Heart left ventricle (tissue), 16 donors: ENCODE measurements around the gene MS4A10. TPM values are rescaled to one million over a fixed set of nuclear protein-coding genes. Genes with fewer than 3 reads are reported as not detected.
A peak's percentile ranks its signal among the peaks of the same experiment; 100 is the strongest.

Experiments used
- ATAC-seq, 4 donors: fragments of 200-7000 bp; cut with Tn5 transposase; one replicate each; pipeline ENCODE4 v1.9.1; 2020 to 2022; ENCODE audit warnings: moderate library complexity in 4 of 4, mild to moderate bottlenecking in 3 of 4, moderate number of reproducible peaks in 1 of 4
- DNase-seq, 5 donors: peaks; one replicate each; pipeline ENCODE4 v3.0.0-alpha.2; 2020
- H3K27ac ChIP-seq, 12 donors: fragments of 200-600 bp; sonication (generic) in 4 of 12; one replicate each; pipeline versions ENCODE4 v1.5.0 to v1.8.0; 2016 to 2022; ENCODE audit warnings: mild to moderate bottlenecking in 2 of 12
- H3K27me3 ChIP-seq, 9 donors: fragments of 200-600 bp; sonication (generic) in 2 of 9; one replicate each; pipeline versions ENCODE4 v1.5.1 to v1.8.0; 2016 to 2022; ENCODE audit warnings: mild to moderate bottlenecking in 3 of 9
- H3K36me3 ChIP-seq, 9 donors: fragments of 200-600 bp; sonication (generic) in 2 of 9; one replicate each; pipeline versions ENCODE4 v1.5.0 to v1.8.0; 2018 to 2022; ENCODE audit warnings: mild to moderate bottlenecking in 2 of 9
- H3K4me1 ChIP-seq, 12 donors: fragments of 200-600 bp; sonication (generic) in 4 of 12; one replicate each; pipeline versions ENCODE4 v1.5.0 to v1.8.0; 2016 to 2022; ENCODE audit warnings: mild to moderate bottlenecking in 3 of 12
- H3K4me3 ChIP-seq, 12 donors: fragments of 200-600 bp; sonication (generic) in 4 of 12; one replicate each; pipeline versions ENCODE4 v1.5.0 to v1.8.0; 2017 to 2022; ENCODE audit warnings: mild to moderate bottlenecking in 9 of 12, moderate library complexity in 4 of 12
- H3K9me3 ChIP-seq, 12 donors: fragments of 200-600 bp; sonication (generic) in 4 of 12; one replicate each; pipeline versions ENCODE4 v1.5.0 to v1.8.0; 2016 to 2022; ENCODE audit warnings: mild to moderate bottlenecking in 1 of 12
- CTCF ChIP-seq, 12 donors: fragments of 200-600 bp; sonication (generic) in 4 of 12; IDR thresholded peaks; one replicate each; pipeline versions ENCODE4 v1.5.0 to v1.8.0; 2018 to 2022; ENCODE audit warnings: antibody characterized with exemption in 12 of 12, mild to moderate bottlenecking in 5 of 12
- POLR2A ChIP-seq, 2 donors: fragments of 450-650 bp; IDR thresholded peaks; one replicate each; pipeline ENCODE4 v1.6.1; 2017; ENCODE audit warnings: antibody characterized with exemption in 2 of 2, mild to moderate bottlenecking in 2 of 2, moderate library complexity in 2 of 2
- WGBS, 4 donors: extraction: QIAGEN DNeasy Blood & Tissue Kit in 2 of 4; methylation state at CpG; one replicate each; pipeline versions ENCODE4 v1.1.5 to v1.1.7; 2013 to 2018; 5-methylcytosine and 5-hydroxymethylcytosine counted together
- intact Hi-C, 10 donors: fragments of 100-400 bp; cut with DNase I; formaldehyde crosslinking; loops; one replicate each; pipeline versions ENCODE4 v1.11.1 to v1.14.2; 2022
- polyA plus RNA-seq, 2 donors: library from polyadenylated mRNA; stranded (reverse); fragments of 200-250 nt; gene quantifications; one replicate each; pipeline ENCODE4 v1.2.3, GENCODE V29; 2013
- total RNA-seq, 9 donors: library from RNA; depleted of rRNA in 2 of 9; stranded (reverse); fragments of >200 nt in 2 of 9; fragmentation: NEBNext Ultra II Directional in 3 of 9; extraction: Animal tissue kit (Norgen Biotek cat#: 25700) in 3 of 9; gene quantifications; one replicate each; pipeline versions ENCODE4 v1.1.0 to v1.2.4, GENCODE V29; 2016 to 2023
- donor health status: ischemic (EF 13 %, LVEDD 7.1; RV severe dilation, severe dysfunction).
- donor health status: healthy with polysubstance abuse.
- donor health status: DM: no; HTN: yes; CAD: no.
- donor health status: DM: no; HTN: no; CAD: no.
- donor health status: ischemic (EF 25% LVEDD 6.9; RV normal size, moderate dysfunction).
- donor health status: ischemic (EF 25% LVEDD 5.7; RV mildly dilated, moderate dysfunction).
- donor health status: healthy.
- donor health status: DM: yes; HTN: yes; CAD: no.
- donor health status: ischemic (EF 35%, LVEDD 5.7; RV mildly dilated, moderate dysfunction).
- donor health status: nonischemic (EF 11% LVEDD 7.7; RV severe dilation, severe dysfunction).
- donor health status: DM: yes; HTN: yes; CAD: no.
- donor health status: PGD.
- donor health status: ischemic (EF 29% LVEDD 5.4; RV normal size, mild dysfunction).
- donor health status: nonischemic (EF 23%, LVEDD 6.1; RV moderate dilation, normal function).

MS4A10 gene
- total and polyA plus RNA-seq, 11 donors, result not detected

GRCh38 chr11:60834742-60835533 lies 49.8 kb downstream of the MS4A10 start:
- Histone ChIP-seq H3K27me3 (no peaks in the 10 kb centered on the region), H3K36me3 (no peaks in the 10 kb centered on the region), H3K4me1 (peaks cover 0 to 20% (median 2%) of the 10 kb centered on the region in 12 donors), H3K27ac (peak overlapping the region in 1 of 12 donors; percentile 67), H3K4me3 (no peak overlapping the region), H3K9me3 (no peaks in the 10 kb centered on the region)
- TF ChIP-seq POLR2A (IDR thresholded peaks at IDR 0.05) (no peak), CTCF (IDR thresholded peaks at IDR 0.05) (no peak)
- WGBS, 4 donors, result 58 to 68% (median 61%) methylated on average over 7 of the region's 7 CpGs
- ATAC-seq (no peak), DNase-seq (no peak)
- intact Hi-C loops, result loop anchor here (2.0 to 10.0 kb wide), 11 partner anchors 42 to 352 kb away; partner anchors contain the start of genes SLC15A3 (in 1 of the 10) and VPS37C (in 1 of the 10)

- ATAC-seq (peak in 2 of 4 donors; percentile 14 to 44), DNase-seq (no peak)
- no peaks in the 10 kb centered on the region for H3K9me3 ChIP-seq
- peak overlapping the region in 1 of 12 donors; percentile 67 for H3K27ac ChIP-seq
- TF ChIP-seq CTCF (IDR thresholded peaks at IDR 0.05), result no peak
- no peak for TF ChIP-seq POLR2A (IDR thresholded peaks at IDR 0.05)
- H3K4me3 ChIP-seq, result no peak overlapping the region
- no peaks in the 10 kb centered on the region for H3K36me3 ChIP-seq
- 70 to 78% (median 72%) methylated on average over 3 of the region's 3 CpGs for WGBS, 4 donors
- H3K4me1 ChIP-seq, result peaks cover 0 to 20% (median 5%) of the 10 kb centered on the region in 12 donors
- intact Hi-C loops, result loop anchor here in 7 of 10 donors (2.0 to 10.0 kb wide), 6 partner anchors 42 to 349 kb away; partner anchors contain the start of gene VPS37C (in 1 of the 7)
- H3K27me3 ChIP-seq, result no peaks in the 10 kb centered on the region
Measured at GRCh38 chr11:60835534-60835846, 50.4 kb downstream of the MS4A10 start.

GRCh38 chr11:60836866-60837515 lies 51.9 kb downstream of the MS4A10 start:
- DNase-seq (no peak), ATAC-seq (no peak)
- H3K27me3 ChIP-seq, result no peaks in the 10 kb centered on the region
- WGBS, 4 donors, result 57 to 69% (median 67%) methylated on average over 8 to 9 of the region's 9 CpGs
- H3K9me3 ChIP-seq, result no peaks in the 10 kb centered on the region
- no peak overlapping the region for H3K4me3 ChIP-seq
- H3K4me1 ChIP-seq, result peaks cover 0 to 26% (median 12%) of the 10 kb centered on the region in 12 donors
- no peaks in the 10 kb centered on the region for H3K36me3 ChIP-seq
- H3K27ac ChIP-seq, result no peak overlapping the region
- TF ChIP-seq POLR2A (IDR thresholded peaks at IDR 0.05) (no peak), CTCF (IDR thresholded peaks at IDR 0.05) (no peak)
- intact Hi-C loops, result loop anchor here in 7 of 10 donors (5.0 to 10.0 kb wide), 5 partner anchors 40 to 348 kb away; partner anchors contain the start of gene VPS37C (in 1 of the 7)

- TF ChIP-seq CTCF (IDR thresholded peaks at IDR 0.05), result no peak
- TF ChIP-seq POLR2A (IDR thresholded peaks at IDR 0.05), result no peak
- 80 to 94% (median 84%) methylated on average over 4 to 7 of the region's 7 CpGs for WGBS, 4 donors
- H3K4me3 ChIP-seq, result no peak overlapping the region
- ATAC-seq (no peak), DNase-seq (no peak)
- no peak overlapping the region for H3K27ac ChIP-seq
- peaks cover 2 to 32% (median 18%) of the 10 kb centered on the region in 12 donors for H3K4me1 ChIP-seq
- H3K36me3 ChIP-seq, result no peaks in the 10 kb centered on the region
- no peaks in the 10 kb centered on the region for H3K9me3 ChIP-seq
- no peaks in the 10 kb centered on the region for H3K27me3 ChIP-seq
- intact Hi-C loops, result loop anchor here in 7 of 10 donors (5.0 to 10.0 kb wide), 5 partner anchors 39 to 347 kb away; partner anchors contain the start of gene VPS37C (in 1 of the 7)
Measured at GRCh38 chr11:60838132-60838531, 53.0 kb downstream of the MS4A10 start.
